Neural cell (in vitro differentiated cells): ENCODE results near the gene ZSCAN32. TPM values are rescaled to one million over a fixed set of nuclear protein-coding genes. Genes with fewer than 3 reads are reported as not detected.

ENCODE experiments used
- H2AFZ ChIP-seq: fragments of 200-600, 300-800 bp; sonication (generic), shearing (Covaris generic); 2 replicates; pipeline ENCODE4 v1.6.0; 2014; ENCODE audit warnings: low read depth, mild to moderate bottlenecking, antibody characterized with exemption, low read length, moderate library complexity
- H3F3A ChIP-seq: fragments of 200-600 bp; shearing (Covaris generic); 2 replicates; pipeline ENCODE4 v1.6.1; 2016; ENCODE audit warnings: mild to moderate bottlenecking, moderate library complexity, mixed read lengths, antibody characterized with exemption, low read length; ENCODE audit not compliant: insufficient read depth, poor library complexity, severe bottlenecking
- H3K27ac ChIP-seq: fragments of 200-600, 300-800 bp; sonication (generic), shearing (Covaris generic); 2 replicates; pipeline ENCODE4 v1.5.1; 2014; ENCODE audit warnings: mild to moderate bottlenecking, low read length, moderate library complexity
- H3K27me3 ChIP-seq: fragments of 300-800, 200-600 bp; sonication (generic), shearing (Covaris generic); 2 replicates; pipeline ENCODE4 v1.6.0; 2014; ENCODE audit warnings: mild to moderate bottlenecking, low read depth, low read length, moderate library complexity; ENCODE audit not compliant: insufficient read depth
- H3K36me3 ChIP-seq: fragments of 300-800, 200-600 bp; sonication (generic), shearing (Covaris generic); 2 replicates; pipeline ENCODE4 v1.5.1; 2014; ENCODE audit warnings: mild to moderate bottlenecking, antibody characterized with exemption, low read length, moderate library complexity; ENCODE audit not compliant: insufficient read depth
- H3K4me2 ChIP-seq: fragments of 300-800, 200-600 bp; sonication (generic), shearing (Covaris generic); 2 replicates; pipeline ENCODE4 v1.6.0; 2014; ENCODE audit warnings: mild to moderate bottlenecking, low read length
- H3K4me3 ChIP-seq: fragments of 300-800, 200-600 bp; sonication (generic), shearing (Covaris generic); 2 replicates; pipeline ENCODE4 v1.5.1; 2014; ENCODE audit warnings: mild to moderate bottlenecking, low read length, moderate library complexity
- H3K79me2 ChIP-seq: fragments of 200-600 bp; shearing (Covaris generic); replicated peaks from 2 replicates; pipeline ENCODE4 v1.6.0; 2014; ENCODE audit warnings: mild to moderate bottlenecking, low read length, moderate library complexity; ENCODE audit not compliant: insufficient read depth
- H3K9ac ChIP-seq: fragments of 300-800, 200-600 bp; sonication (generic), shearing (Covaris generic); 2 replicates; pipeline ENCODE4 v1.6.1; 2016; ENCODE audit warnings: mild to moderate bottlenecking, low read length, mixed read lengths
- H3K9me2 ChIP-seq: fragments of 200-600 bp; shearing (Covaris generic); 2 replicates; pipeline ENCODE4 v1.6.1; 2016; ENCODE audit warnings: mild to moderate bottlenecking, low read length, mixed read lengths; ENCODE audit not compliant: insufficient read depth
- H3K9me3 ChIP-seq: fragments of 200-600, 300-800 bp; sonication (generic), shearing (Covaris generic); 2 replicates; pipeline ENCODE4 v1.6.1; 2016; ENCODE audit warnings: mild to moderate bottlenecking, mixed run types, low read length, moderate library complexity, mixed read lengths
- H4K20me1 ChIP-seq: fragments of 200-600 bp; shearing (Covaris generic); 2 replicates; pipeline ENCODE4 v1.6.1; 2016; ENCODE audit warnings: mild to moderate bottlenecking, mixed run types; ENCODE audit not compliant: insufficient read depth
- EP300 ChIP-seq: fragments of 450-650 bp; conservative IDR thresholded peaks from 2 replicates; pipeline ENCODE4 v1.6.1; 2014; ENCODE audit warnings: antibody characterized with exemption, mild to moderate bottlenecking, moderate library complexity; ENCODE audit not compliant: poor library complexity, severe bottlenecking
- EZH2 ChIP-seq: fragments of 200-600, 300-800 bp; shearing (Covaris generic), sonication (generic); IDR thresholded peaks from 2 replicates; pipeline ENCODE4 v1.6.1; 2014; ENCODE audit warnings: antibody characterized with exemption, low read length, borderline replicate concordance, mild to moderate bottlenecking; ENCODE audit not compliant: insufficient read depth, poor library complexity, severe bottlenecking
- MXI1 ChIP-seq: fragments of 450-650 bp; conservative IDR thresholded peaks from 2 replicates; pipeline ENCODE4 v1.6.1; 2014; ENCODE audit warnings: antibody characterized with exemption, mild to moderate bottlenecking; ENCODE audit not compliant: poor library complexity, severe bottlenecking
- POLR2AphosphoS5 ChIP-seq: IDR thresholded peaks from 2 replicates; pipeline ENCODE4 v1.6.1; 2012
- RAD21 ChIP-seq: fragments of 450-650 bp; conservative IDR thresholded peaks from 2 replicates; pipeline ENCODE4 v1.6.1; 2014; ENCODE audit warnings: antibody characterized with exemption, mild to moderate bottlenecking, moderate library complexity
- SMC3 ChIP-seq: fragments of 450-650 bp; conservative IDR thresholded peaks from 2 replicates; pipeline ENCODE4 v1.6.1; 2014; ENCODE audit warnings: antibody characterized with exemption, mild to moderate bottlenecking, moderate library complexity; ENCODE audit not compliant: poor library complexity
- TAF1 ChIP-seq: IDR thresholded peaks from 2 replicates; pipeline ENCODE4 v1.6.1; 2012; ENCODE audit warnings: low read depth
- polyA plus RNA-seq: library from polyadenylated mRNA; depleted of rRNA; stranded (reverse); fragments of >200 nt; gene quantifications from 2 replicates; pipeline ENCODE4 v1.2.3, GENCODE V29; 2014
- TF ChIP-seq, protein P1 (sequence below): fragments of 450-650 bp; IDR thresholded peaks from 2 replicates; pipeline ENCODE4 v1.5.1; 2014; ENCODE audit warnings: antibody characterized with exemption, mild to moderate bottlenecking, moderate library complexity; ENCODE audit not compliant: poor library complexity, severe bottlenecking
- TF ChIP-seq, protein P2 (sequence below): IDR thresholded peaks from 2 replicates; pipeline ENCODE4 v1.6.1; 2012; ENCODE audit warnings: borderline replicate concordance

ZSCAN32 gene
- polyA plus RNA-seq, 1 donor from 2014 or later, result 22.0 TPM

DNA sequence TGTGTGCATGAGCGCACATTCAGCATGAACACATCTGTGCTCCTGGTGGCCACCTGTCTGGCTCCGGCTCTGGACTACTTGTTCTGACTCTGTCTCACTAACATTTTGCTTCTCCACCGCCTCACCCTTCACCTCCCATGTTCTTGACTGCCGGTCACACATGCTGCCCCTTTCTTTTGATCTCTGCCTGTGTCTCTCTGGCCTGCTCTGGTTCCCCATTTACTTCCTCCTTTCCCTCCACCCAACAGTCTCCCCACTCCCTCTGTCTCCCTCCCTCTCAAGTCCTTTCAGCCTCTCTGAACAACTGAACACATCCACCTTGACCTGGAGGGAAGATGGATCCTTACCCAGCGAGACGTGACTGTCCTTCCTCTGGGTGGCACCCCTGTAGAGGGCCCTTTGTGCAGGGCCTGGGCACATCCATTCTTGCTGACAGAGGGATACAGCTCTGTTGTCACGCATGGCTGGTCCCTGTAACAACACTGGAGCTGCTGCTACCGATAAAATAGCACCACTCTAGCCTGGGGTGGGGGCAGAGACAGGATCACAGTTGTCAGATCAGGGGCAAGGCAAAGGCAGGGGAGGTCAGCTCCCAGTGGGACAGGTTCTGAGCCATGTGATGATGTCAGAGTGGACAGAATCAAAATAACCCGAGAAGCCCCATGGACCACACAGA, 11.0 kb downstream of the ZSCAN32 start:
- H3K27me3 ChIP-seq, result no peaks in the 10 kb centered on the region
- H3K4me2 ChIP-seq, result no peak overlapping the region
- no peaks in the 10 kb centered on the region for H4K20me1 ChIP-seq
- no peaks in the 10 kb centered on the region for H3K9me2 ChIP-seq
- no peaks in the 10 kb centered on the region for H3K79me2 ChIP-seq
- H3K27ac ChIP-seq, result no peak overlapping the region
- H3K9me3 ChIP-seq, result no peaks in the 10 kb centered on the region
- H3K36me3 ChIP-seq, result peaks cover 22% of the 10 kb centered on the region
- no peak overlapping the region for H3K4me3 ChIP-seq
- H3K9ac ChIP-seq, result no peak overlapping the region
- TF ChIP-seq, protein P1, sequence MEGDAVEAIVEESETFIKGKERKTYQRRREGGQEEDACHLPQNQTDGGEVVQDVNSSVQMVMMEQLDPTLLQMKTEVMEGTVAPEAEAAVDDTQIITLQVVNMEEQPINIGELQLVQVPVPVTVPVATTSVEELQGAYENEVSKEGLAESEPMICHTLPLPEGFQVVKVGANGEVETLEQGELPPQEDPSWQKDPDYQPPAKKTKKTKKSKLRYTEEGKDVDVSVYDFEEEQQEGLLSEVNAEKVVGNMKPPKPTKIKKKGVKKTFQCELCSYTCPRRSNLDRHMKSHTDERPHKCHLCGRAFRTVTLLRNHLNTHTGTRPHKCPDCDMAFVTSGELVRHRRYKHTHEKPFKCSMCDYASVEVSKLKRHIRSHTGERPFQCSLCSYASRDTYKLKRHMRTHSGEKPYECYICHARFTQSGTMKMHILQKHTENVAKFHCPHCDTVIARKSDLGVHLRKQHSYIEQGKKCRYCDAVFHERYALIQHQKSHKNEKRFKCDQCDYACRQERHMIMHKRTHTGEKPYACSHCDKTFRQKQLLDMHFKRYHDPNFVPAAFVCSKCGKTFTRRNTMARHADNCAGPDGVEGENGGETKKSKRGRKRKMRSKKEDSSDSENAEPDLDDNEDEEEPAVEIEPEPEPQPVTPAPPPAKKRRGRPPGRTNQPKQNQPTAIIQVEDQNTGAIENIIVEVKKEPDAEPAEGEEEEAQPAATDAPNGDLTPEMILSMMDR, result no peak
- no peak for TF ChIP-seq TAF1
- no peaks in the 10 kb centered on the region for H3F3A ChIP-seq
- no peak overlapping the region for H2AFZ ChIP-seq

DNA sequence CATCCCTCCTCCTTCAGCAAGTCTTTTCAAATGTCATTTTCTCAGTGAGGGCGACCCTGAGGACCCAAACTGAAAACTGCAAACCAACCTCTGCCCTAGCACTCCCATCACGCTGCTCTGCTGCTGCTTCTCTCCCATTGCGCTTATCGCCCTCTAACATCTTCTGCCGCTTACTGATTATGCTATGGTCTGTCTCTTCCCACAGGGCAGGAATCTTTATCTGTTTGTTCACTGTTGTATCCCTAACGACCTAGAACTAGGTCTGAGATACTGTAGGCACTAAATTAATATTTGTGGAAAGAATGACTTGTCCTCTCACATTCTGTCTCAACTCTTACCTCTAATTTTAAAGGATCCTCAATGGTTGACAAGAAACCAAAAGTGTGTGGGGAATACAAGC, 12.5 kb downstream of the ZSCAN32 start:
- no peaks in the 10 kb centered on the region for H3K27me3 ChIP-seq
- no peak overlapping the region for H2AFZ ChIP-seq
- H3K4me2 ChIP-seq, result no peak overlapping the region
- H3F3A ChIP-seq, result no peaks in the 10 kb centered on the region
- TF ChIP-seq MXI1 (no peak), SMC3 (no peak), EP300 (no peak), POLR2AphosphoS5 (no peak), TAF1 (no peak), EZH2 (no peak), RAD21 (no peak)
- TF ChIP-seq, protein P1, result no peak
- TF ChIP-seq, protein P2, sequence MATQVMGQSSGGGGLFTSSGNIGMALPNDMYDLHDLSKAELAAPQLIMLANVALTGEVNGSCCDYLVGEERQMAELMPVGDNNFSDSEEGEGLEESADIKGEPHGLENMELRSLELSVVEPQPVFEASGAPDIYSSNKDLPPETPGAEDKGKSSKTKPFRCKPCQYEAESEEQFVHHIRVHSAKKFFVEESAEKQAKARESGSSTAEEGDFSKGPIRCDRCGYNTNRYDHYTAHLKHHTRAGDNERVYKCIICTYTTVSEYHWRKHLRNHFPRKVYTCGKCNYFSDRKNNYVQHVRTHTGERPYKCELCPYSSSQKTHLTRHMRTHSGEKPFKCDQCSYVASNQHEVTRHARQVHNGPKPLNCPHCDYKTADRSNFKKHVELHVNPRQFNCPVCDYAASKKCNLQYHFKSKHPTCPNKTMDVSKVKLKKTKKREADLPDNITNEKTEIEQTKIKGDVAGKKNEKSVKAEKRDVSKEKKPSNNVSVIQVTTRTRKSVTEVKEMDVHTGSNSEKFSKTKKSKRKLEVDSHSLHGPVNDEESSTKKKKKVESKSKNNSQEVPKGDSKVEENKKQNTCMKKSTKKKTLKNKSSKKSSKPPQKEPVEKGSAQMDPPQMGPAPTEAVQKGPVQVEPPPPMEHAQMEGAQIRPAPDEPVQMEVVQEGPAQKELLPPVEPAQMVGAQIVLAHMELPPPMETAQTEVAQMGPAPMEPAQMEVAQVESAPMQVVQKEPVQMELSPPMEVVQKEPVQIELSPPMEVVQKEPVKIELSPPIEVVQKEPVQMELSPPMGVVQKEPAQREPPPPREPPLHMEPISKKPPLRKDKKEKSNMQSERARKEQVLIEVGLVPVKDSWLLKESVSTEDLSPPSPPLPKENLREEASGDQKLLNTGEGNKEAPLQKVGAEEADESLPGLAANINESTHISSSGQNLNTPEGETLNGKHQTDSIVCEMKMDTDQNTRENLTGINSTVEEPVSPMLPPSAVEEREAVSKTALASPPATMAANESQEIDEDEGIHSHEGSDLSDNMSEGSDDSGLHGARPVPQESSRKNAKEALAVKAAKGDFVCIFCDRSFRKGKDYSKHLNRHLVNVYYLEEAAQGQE, result no peak
- no peak overlapping the region for H3K4me3 ChIP-seq
- H3K9ac ChIP-seq, result no peak overlapping the region
- H3K9me3 ChIP-seq, result peaks cover 9% of the 10 kb centered on the region
- H3K79me2 ChIP-seq, result no peaks in the 10 kb centered on the region
- no peak overlapping the region for H3K27ac ChIP-seq
- peaks cover 26% of the 10 kb centered on the region for H3K36me3 ChIP-seq
- no peaks in the 10 kb centered on the region for H4K20me1 ChIP-seq
- H3K9me2 ChIP-seq, result no peaks in the 10 kb centered on the region
